Activated T-cell treated with anti-CD3 and anti-CD28 coated beads, Interleukin-2, amount 50 U/mL, for 4 hours (primary cell): ENCODE results near the gene EVL. TPM values are rescaled to one million over a fixed set of nuclear protein-coding genes. Genes with fewer than 3 reads are reported as not detected.

Experiments used
- ATAC-seq, 2 donors: fragments of 200-7000 bp; cut with Tn5 transposase; one replicate each; pipeline ENCODE4 v1.10.0; 2021
- DNase-seq: peaks from one replicate; pipeline ENCODE4 v3.0.0-alpha.2; 2020
- H3K27me3 Mint-ChIP-seq: one replicate; pipeline ENCODE4 v1.8.0; 2021; ENCODE audit warnings: low read depth, mixed read lengths
- H3K36me3 Mint-ChIP-seq: one replicate; pipeline ENCODE4 v1.8.0; 2022; ENCODE audit warnings: mixed read lengths; ENCODE audit not compliant: insufficient read depth
- H3K4me1 Mint-ChIP-seq: one replicate; pipeline ENCODE4 v1.8.0; 2021; ENCODE audit warnings: low read depth, mixed read lengths
- H3K4me3 Mint-ChIP-seq: one replicate; pipeline ENCODE4 v1.8.0; 2021; ENCODE audit warnings: mild to moderate bottlenecking, moderate library complexity, mixed read lengths
- H3K9me3 Mint-ChIP-seq: one replicate; pipeline ENCODE4 v1.8.0; 2021; ENCODE audit warnings: mixed read lengths
- total RNA-seq, 3 donors: library from RNA; stranded (reverse); gene quantifications; one replicate each; pipeline ENCODE4 v1.2.1, GENCODE V29; 2021

EVL gene
- total RNA-seq, 3 donors from 2014 or later = 79.4 to 112 (median 107) TPM

- Mint-ChIP-seq H3K9me3 (no peaks in the 10 kb centered on the region), H3K36me3 (peaks cover 30% of the 10 kb centered on the region), H3K27me3 (no peaks in the 10 kb centered on the region), H3K4me1 (peaks cover 65% of the 10 kb centered on the region), H3K4me3 (no peak overlapping the region)
- no peak for ATAC-seq
- no peak for DNase-seq
These were observed 44.4 kb downstream of the EVL start for GRCh38 chr14:100109594-100109955.

GRCh38 chr14:100110816-100111215 lies 45.6 kb downstream of the EVL start:
- ATAC-seq = no peak
- DNase-seq = no peak
- Mint-ChIP-seq H3K27me3 (no peaks in the 10 kb centered on the region), H3K4me1 (peaks cover 55% of the 10 kb centered on the region), H3K36me3 (peaks cover 30% of the 10 kb centered on the region), H3K4me3 (no peak overlapping the region), H3K9me3 (no peaks in the 10 kb centered on the region)

- Mint-ChIP-seq H3K4me1 (peaks cover 44% of the 10 kb centered on the region), H3K4me3 (no peak overlapping the region), H3K36me3 (peaks cover 28% of the 10 kb centered on the region), H3K27me3 (no peaks in the 10 kb centered on the region), H3K9me3 (no peaks in the 10 kb centered on the region)
- ATAC-seq (no peak), DNase-seq (no peak)
These were observed 46.9 kb downstream of the EVL start for GRCh38 chr14:100111931-100112704.

GRCh38 chr14:100114109-100114765 lies 49.0 kb downstream of the EVL start:
- peaks cover 40% of the 10 kb centered on the region for H3K4me1 Mint-ChIP-seq
- peaks cover 20% of the 10 kb centered on the region for H3K36me3 Mint-ChIP-seq
- ATAC-seq = no peak

GRCh38 chr14:100115236-100115635 lies 50.0 kb downstream of the EVL start:
- DNase-seq = no peak
- Mint-ChIP-seq H3K27me3 (no peaks in the 10 kb centered on the region), H3K9me3 (no peaks in the 10 kb centered on the region), H3K4me1 (peaks cover 37% of the 10 kb centered on the region), H3K36me3 (peaks cover 26% of the 10 kb centered on the region), H3K4me3 (no peak overlapping the region)
- no peak for ATAC-seq

More at GRCh38 chr14:100114109-100114765, 49.0 kb downstream of the EVL start:
- Mint-ChIP-seq H3K9me3 (no peaks in the 10 kb centered on the region), H3K4me3 (no peak overlapping the region), H3K27me3 (no peaks in the 10 kb centered on the region)
- no peak for DNase-seq

- peaks cover 37% of the 10 kb centered on the region for H3K4me1 Mint-ChIP-seq
These were observed 50.5 kb downstream of the EVL start for GRCh38 chr14:100115726-100116125.

GRCh38 chr14:100116134-100116533 lies 50.9 kb downstream of the EVL start:
- Mint-ChIP-seq H3K4me3 (no peak overlapping the region), H3K4me1 (peaks cover 37% of the 10 kb centered on the region), H3K9me3 (no peaks in the 10 kb centered on the region), H3K27me3 (no peaks in the 10 kb centered on the region), H3K36me3 (peaks cover 30% of the 10 kb centered on the region)
- no peak for DNase-seq
- no peak for ATAC-seq

More at GRCh38 chr14:100115726-100116125, 50.5 kb downstream of the EVL start:
- DNase-seq (no peak), ATAC-seq (no peak)
- Mint-ChIP-seq H3K36me3 (peaks cover 30% of the 10 kb centered on the region), H3K4me3 (no peak overlapping the region), H3K27me3 (no peaks in the 10 kb centered on the region), H3K9me3 (no peaks in the 10 kb centered on the region)

- Mint-ChIP-seq H3K9me3 (no peaks in the 10 kb centered on the region), H3K4me1 (peaks cover 35% of the 10 kb centered on the region), H3K36me3 (peaks cover 30% of the 10 kb centered on the region), H3K4me3 (no peak overlapping the region), H3K27me3 (no peaks in the 10 kb centered on the region)
- ATAC-seq (no peak), DNase-seq (no peak)
These were observed 51.8 kb downstream of the EVL start for GRCh38 chr14:100117026-100117425.

GRCh38 chr14:100117633-100118395 lies 52.6 kb downstream of the EVL start:
- H3K4me1 Mint-ChIP-seq = peaks cover 29% of the 10 kb centered on the region
- no peak overlapping the region for H3K4me3 Mint-ChIP-seq
- no peaks in the 10 kb centered on the region for H3K9me3 Mint-ChIP-seq
- no peaks in the 10 kb centered on the region for H3K27me3 Mint-ChIP-seq
- no peak for DNase-seq
- no peak for ATAC-seq
- peaks cover 24% of the 10 kb centered on the region for H3K36me3 Mint-ChIP-seq

- ATAC-seq (peak; percentile 74 to 75), DNase-seq (no peak)
- H3K36me3 Mint-ChIP-seq = peaks cover 22% of the 10 kb centered on the region
- H3K4me3 Mint-ChIP-seq = no peak overlapping the region
- no peaks in the 10 kb centered on the region for H3K27me3 Mint-ChIP-seq
- H3K4me1 Mint-ChIP-seq = peaks cover 27% of the 10 kb centered on the region
- H3K9me3 Mint-ChIP-seq = no peaks in the 10 kb centered on the region
These were observed 53.3 kb downstream of the EVL start for GRCh38 chr14:100118396-100119011.

GRCh38 chr14:100119251-100119650 lies 54.0 kb downstream of the EVL start:
- H3K36me3 Mint-ChIP-seq = peaks cover 20% of the 10 kb centered on the region
- peaks cover 26% of the 10 kb centered on the region for H3K4me1 Mint-ChIP-seq
- no peak for ATAC-seq
- DNase-seq = no peak
- H3K27me3 Mint-ChIP-seq = no peaks in the 10 kb centered on the region
- H3K9me3 Mint-ChIP-seq = no peaks in the 10 kb centered on the region
- H3K4me3 Mint-ChIP-seq = no peak overlapping the region

- H3K36me3 Mint-ChIP-seq = peaks cover 25% of the 10 kb centered on the region
These were observed 55.5 kb downstream of the EVL start for GRCh38 chr14:100120522-100121269.

GRCh38 chr14:100121643-100122480 lies 56.6 kb downstream of the EVL start:
- H3K9me3 Mint-ChIP-seq = no peaks in the 10 kb centered on the region
- no peak overlapping the region for H3K4me3 Mint-ChIP-seq
- peaks cover 21% of the 10 kb centered on the region for H3K4me1 Mint-ChIP-seq
- DNase-seq = no peak
- peaks cover 21% of the 10 kb centered on the region for H3K36me3 Mint-ChIP-seq
- ATAC-seq = no peak
- no peaks in the 10 kb centered on the region for H3K27me3 Mint-ChIP-seq

More at GRCh38 chr14:100120522-100121269, 55.5 kb downstream of the EVL start:
- no peak overlapping the region for H3K4me3 Mint-ChIP-seq
- DNase-seq = no peak
- H3K27me3 Mint-ChIP-seq = no peaks in the 10 kb centered on the region
- peaks cover 23% of the 10 kb centered on the region for H3K4me1 Mint-ChIP-seq
- no peak for ATAC-seq
- H3K9me3 Mint-ChIP-seq = no peaks in the 10 kb centered on the region
